HepG2 (cell line): Measurements from ENCODE around the gene SNAPC4. TPM values are rescaled to one million over a fixed set of nuclear protein-coding genes. Genes with fewer than 3 reads are reported as not detected.
A peak's percentile ranks its signal among the peaks of the same experiment; 100 is the strongest.

Experiments
- ATAC-seq: fragments of 200-7000 bp; cut with Tn5 transposase; 3 replicates; pipeline ENCODE4 v1.9.1; 2020; ENCODE audit warnings: mild to moderate bottlenecking, moderate library complexity
- BruUV-seq: library from RNA; stranded (reverse); fragments of 400-500 nt; replicated peaks from 2 replicates; lab custom pipeline; 2021; lab: Mats Ljungman, UMichigan
- CTCF ChIA-PET: fragments of 300-600 bp; formaldehyde crosslinking; extraction: SDS; loops from one replicate; lab custom pipeline; 2021; ENCODE audit warnings: low total read pairs, inconsistent platforms, low intra/inter-chr PET ratio; lab: Yijun Ruan, JAX
- POLR2A ChIA-PET: fragments of 350-600 bp; sonication (Branson Sonifier 250); formaldehyde crosslinking; loops from one replicate; lab custom pipeline; 2020; ENCODE audit warnings: antibody characterized with exemption, inconsistent platforms; lab: Yijun Ruan, JAX
- DNase-seq: peaks from one replicate; pipeline ENCODE4 v3.0.0-alpha.2; 2015; ENCODE audit warnings: low spot score
- FAIRE-seq: peaks from 3 replicates; lab custom pipeline; 2011; peaks lifted over from hg19 to GRCh38; lab: Jason Lieb, UNC
- H2AFZ ChIP-seq: one replicate; pipeline ENCODE4 v1.6.1; 2011; ENCODE audit warnings: low read length, inconsistent platforms
- H3K27ac ChIP-seq: fragments of 300-600 bp; 3 replicates; pipeline ENCODE4 v1.8.0; 2011; ENCODE audit warnings: mixed run types, mild to moderate bottlenecking, mixed read lengths, low read length, inconsistent platforms; ENCODE audit not compliant: insufficient read depth; ENCODE audit errors: extremely low read length
- H3K27me3 ChIP-seq, 2 experiments: fragments of 200-600 bp in 1 of 2; 2 replicates in 1 of 2; 3 replicates in 1 of 2; pipeline versions ENCODE4 v1.6.0 to v1.8.0; 2011; ENCODE audit warnings: low read length in 2 of 2, mild to moderate bottlenecking in 2 of 2, moderate library complexity in 2 of 2, inconsistent platforms in 1 of 2; ENCODE audit not compliant: insufficient read depth in 2 of 2, control insufficient read depth in 1 of 2
- H3K36me3 ChIP-seq, 2 experiments: fragments of 200-600 bp in 1 of 2; replicated peaks in 1 of 2; 2 replicates in 1 of 2; 3 replicates in 1 of 2; pipeline versions ENCODE4 v1.5.1 to v1.8.0; 2011; ENCODE audit warnings: low read length in 2 of 2, inconsistent platforms in 1 of 2; ENCODE audit not compliant: insufficient read depth in 2 of 2, control insufficient read depth in 1 of 2
- H3K4me1 ChIP-seq: 2 replicates; pipeline ENCODE4 v1.5.1; 2012; ENCODE audit warnings: low read length, inconsistent platforms; ENCODE audit not compliant: insufficient read depth
- H3K4me2 ChIP-seq: 2 replicates; pipeline ENCODE4 v1.6.0; 2011; ENCODE audit warnings: low read depth, low read length, inconsistent platforms
- H3K4me3 ChIP-seq, 3 experiments: fragments of 200-600 bp in 1 of 3; sonication (generic), shearing (Covaris generic) in 1 of 3; replicated peaks in 1 of 3; 2 replicates each; pipeline ENCODE4 v1.5.1; 2011 to 2016; ENCODE audit warnings: low read length in 3 of 3, inconsistent platforms in 2 of 3, low read depth in 2 of 3, mild to moderate bottlenecking in 2 of 3, control low read depth in 1 of 3, mixed read lengths in 1 of 3; ENCODE audit not compliant: insufficient read depth in 1 of 3
- H3K79me2 ChIP-seq: one replicate; pipeline ENCODE4 v1.6.1; 2011; ENCODE audit warnings: low read length, inconsistent platforms; ENCODE audit not compliant: insufficient read depth
- H3K9ac ChIP-seq: 2 replicates; pipeline ENCODE4 v1.6.0; 2011; ENCODE audit warnings: mild to moderate bottlenecking, low read depth, low read length, inconsistent platforms; ENCODE audit not compliant: insufficient read depth
- H3K9me3 ChIP-seq: 2 replicates; pipeline ENCODE4 v1.5.1; 2012; ENCODE audit warnings: mild to moderate bottlenecking, low read length
- H4K20me1 ChIP-seq: 2 replicates; pipeline ENCODE4 v1.6.0; 2011; ENCODE audit warnings: inconsistent platforms, mild to moderate bottlenecking, low read length, moderate library complexity; ENCODE audit not compliant: insufficient read depth
- CENPBD1 ChIP-seq: sonication (generic); formaldehyde crosslinking; IDR thresholded peaks from 2 replicates; pipeline ENCODE4 v1.8.0; 2022; ENCODE audit warnings: missing genetic modification reagents, low read depth, mild to moderate bottlenecking, borderline replicate concordance
- CHD2 ChIP-seq: IDR thresholded peaks from 2 replicates; pipeline ENCODE4 v1.6.1; 2011; ENCODE audit warnings: low read depth, low read length, improper control_type of control experiment
- CSRNP1 ChIP-seq: sonication (generic); formaldehyde crosslinking; IDR thresholded peaks from 2 replicates; pipeline ENCODE4 v1.8.1; 2023; ENCODE audit warnings: mild to moderate bottlenecking, missing genetic modification reagents
- FOXK2 ChIP-seq: fragments of 450-650 bp; IDR thresholded peaks from 2 replicates; pipeline ENCODE4 v1.6.1; 2016
- FOXM1 ChIP-seq: sonication (generic); formaldehyde crosslinking; IDR thresholded peaks from 2 replicates; pipeline ENCODE4 v1.5.0; 2020; ENCODE audit warnings: missing genetic modification reagents
- GMEB2 ChIP-seq: IDR thresholded peaks from 2 replicates; pipeline ENCODE4 v1.6.1; 2016; ENCODE audit warnings: missing biosample characterization, missing genetic modification reagents, low read depth
- GTF2F1 ChIP-seq: fragments of 150-350 bp; IDR thresholded peaks from 2 replicates; pipeline ENCODE4 v1.6.1; 2014; ENCODE audit warnings: low read length
- GTF3A ChIP-seq: sonication (generic); formaldehyde crosslinking; conservative IDR thresholded peaks from 2 replicates; pipeline ENCODE4 v1.4.0; 2020; ENCODE audit warnings: mild to moderate bottlenecking, missing genetic modification reagents
- MBD4 ChIP-seq: IDR thresholded peaks from 2 replicates; pipeline ENCODE4 v1.6.1; 2012; ENCODE audit warnings: low read length, inconsistent platforms, borderline replicate concordance
- MEIS2 ChIP-seq: sonication (generic); formaldehyde crosslinking; IDR thresholded peaks from 2 replicates; pipeline ENCODE4 v1.9.0; 2021; ENCODE audit warnings: mild to moderate bottlenecking, missing genetic modification reagents
- RBFOX2 ChIP-seq: fragments of 200-400 bp; formaldehyde crosslinking; IDR thresholded peaks from 2 replicates; pipeline ENCODE4 v1.6.1; 2017; ENCODE audit warnings: low read depth, mild to moderate bottlenecking, low read length
- TFDP2 ChIP-seq: sonication (generic); formaldehyde crosslinking; IDR thresholded peaks from 2 replicates; pipeline ENCODE4 v1.4.0; 2020; ENCODE audit warnings: missing genetic modification reagents
- ZBTB38 ChIP-seq: sonication (generic); formaldehyde crosslinking; IDR thresholded peaks from 2 replicates; pipeline ENCODE4 v1.5.1; 2020; ENCODE audit warnings: mild to moderate bottlenecking, missing genetic modification reagents
- ZNF446 ChIP-seq: sonication (generic); formaldehyde crosslinking; IDR thresholded peaks from 2 replicates; pipeline ENCODE4 v1.5.0; 2020; ENCODE audit warnings: mild to moderate bottlenecking, missing genetic modification reagents
- ZNF510 ChIP-seq: sonication (generic); formaldehyde crosslinking; IDR thresholded peaks from 2 replicates; pipeline ENCODE4 v1.4.0; 2020; ENCODE audit warnings: low read depth, mild to moderate bottlenecking, missing genetic modification reagents
- ZNF773 ChIP-seq: sonication (generic); formaldehyde crosslinking; IDR thresholded peaks from 2 replicates; pipeline ENCODE4 v1.4.0; 2020; ENCODE audit warnings: missing genetic modification reagents, borderline replicate concordance
- WGBS: methylation state at CpG from one replicate; pipeline ENCODE4 v1.1.6; 2017; ENCODE audit warnings: low lambda C conversion rate; 5-methylcytosine and 5-hydroxymethylcytosine counted together
- in situ Hi-C: cut with HindIII; loops from 2 replicates; pipeline ENCODE4 v1.10.0; 2017; ENCODE audit warnings: low pct_unique_long_range_greater_than_20kb; ENCODE audit not compliant: extremely low pct_ligation_motif_present
- intact Hi-C: fragments of 100-400 bp; cut with micrococcal nuclease; formaldehyde crosslinking; loops from one replicate; pipeline ENCODE4 v1.10.0; 2022; ENCODE audit not compliant: unreplicated experiment
- polyA plus RNA-seq, 8 experiments: library from polyadenylated mRNA; depleted of rRNA in 3 of 8; stranded (reverse) in 7 of 8; unstranded in 1 of 8; fragments of >200 nt; fragmentation: Illumina TruSeq in 4 of 8; extraction: Trizol in 4 of 8; gene quantifications; 2 replicates each; pipeline versions ENCODE4 v1.2.1 to v1.2.3, GENCODE V29; 2011 to 2016; ENCODE audit warnings: low read depth in 4 of 8, missing spikeins in 1 of 8, mixed read lengths in 1 of 8; ENCODE audit not compliant: insufficient read depth in 1 of 8
- total RNA-seq, 5 experiments: library from RNA; depleted of rRNA; stranded (reverse); fragments of >200 nt; fragmentation: Illumina TruSeq; extraction: Trizol; gene quantifications; 2 replicates each; pipeline ENCODE4 v1.2.3, GENCODE V29; 2016; ENCODE audit warnings: low read depth in 1 of 5

SNAPC4 gene
- total and polyA plus RNA-seq, 2 of the 13 experiments (the other 11 are each of a cell fraction or from before 2014, with no cell fraction given) = 2.0 to 6.0 TPM

- FAIRE-seq (no peak), DNase-seq (no peak), ATAC-seq (no peak)
- ChIA-PET CTCF (no interaction called here), POLR2A (no interaction called here)
- H3K9me3 ChIP-seq = no peaks in the 10 kb centered on the region
- in situ Hi-C loops (no loop called here), intact Hi-C loops (no loop called here)
- no peak overlapping the region for H3K9ac ChIP-seq
- H3K4me1 ChIP-seq = peaks cover 27% of the 10 kb centered on the region
- H3K4me3 ChIP-seq = no peak overlapping the region
- H2AFZ ChIP-seq = no peak overlapping the region
- 0 out of 2 replicates have a peak overlapping the region, but pooled peaks have one; percentile 84 for H3K4me2 ChIP-seq
- no TSS peak for BruUV-seq
- TF ChIP-seq ZNF446 (CRISPR knock-in tag) (no peak), RBFOX2 (0 out of 2 replicates have a peak, but pooled peaks have one; percentile 17), MBD4 (no peak), TFDP2 (CRISPR knock-in tag) (no peak), ZNF773 (CRISPR knock-in tag) (no peak), ZBTB38 (0 out of 2 replicates have a peak, but pooled peaks have one; percentile 1), FOXM1 (CRISPR knock-in tag) (no peak), GMEB2 (CRISPR knock-in tag) (no peak), CHD2 (no peak), GTF2F1 (no peak), FOXK2 (no peak), ZNF510 (no peak), CSRNP1 (no peak), GTF3A (CRISPR knock-in tag) (no peak), CENPBD1 (CRISPR knock-in tag) (no peak), MEIS2 (CRISPR knock-in tag) (no peak)
- H3K27me3 ChIP-seq = no peaks in the 10 kb centered on the region; a peak in 1 of 5 replicates
- peaks cover 2 to 11% of the 10 kb centered on the region in 2 experiments; a peak in 3 of 5 replicates for H3K36me3 ChIP-seq
- WGBS = 88% methylated on average over 21 of the region's 25 CpGs
- H3K27ac ChIP-seq = no peak overlapping the region
- H4K20me1 ChIP-seq = peaks cover 7% of the 10 kb centered on the region; the same call in 1 of the 2 replicates
- H3K79me2 ChIP-seq = peaks cover 26% of the 10 kb centered on the region
Observed at GRCh38 chr9:136436055-136436634, 36.2 kb upstream of the SNAPC4 start.
